WTC11 (cell line): ENCODE results near the gene ZNF776. TPM values are rescaled to one million over a fixed set of nuclear protein-coding genes. Genes with fewer than 3 reads are reported as not detected.
A peak's percentile ranks its signal among the peaks of the same experiment; 100 is the strongest.

Source experiments
- ATAC-seq: fragments of 200-7000 bp; cut with Tn5 transposase; 2 replicates; pipeline ENCODE4 v1.10.0; 2021; ENCODE audit warnings: mild to moderate bottlenecking, moderate library complexity
- CTCF ChIA-PET: fragments of 300-600 bp; sonication (Branson Sonifier 250); formaldehyde crosslinking; loops from one replicate; lab custom pipeline; 2021; ENCODE audit warnings: antibody characterized with exemption; lab: Charles Lee
- POLR2A ChIA-PET: fragments of 350-600 bp; sonication (Branson Sonifier 250); formaldehyde crosslinking; loops from one replicate; lab custom pipeline; 2021; ENCODE audit warnings: antibody characterized with exemption; lab: Charles Lee
- DNase-seq: peaks from one replicate; pipeline ENCODE4 v3.0.0; 2021; ENCODE audit warnings: low spot score
- H3K27ac Mint-ChIP-seq: 2 replicates; pipeline ENCODE4 v1.8.0; 2021; ENCODE audit warnings: mixed read lengths
- H3K27me3 Mint-ChIP-seq: 2 replicates; pipeline ENCODE4 v1.8.0; 2021; ENCODE audit warnings: low read depth, mild to moderate bottlenecking, moderate library complexity, mixed read lengths
- H3K36me3 Mint-ChIP-seq: 2 replicates; pipeline ENCODE4 v1.8.0; 2021; ENCODE audit warnings: mixed read lengths
- H3K4me1 Mint-ChIP-seq: 2 replicates; pipeline ENCODE4 v1.8.0; 2022; ENCODE audit warnings: mixed read lengths
- H3K4me3 Mint-ChIP-seq: 2 replicates; pipeline ENCODE4 v1.8.0; 2021; ENCODE audit warnings: mild to moderate bottlenecking, moderate library complexity, mixed read lengths
- H3K9me3 Mint-ChIP-seq: 2 replicates; pipeline ENCODE4 v1.8.0; 2021; ENCODE audit warnings: mixed read lengths
- ARID4B ChIP-seq: sonication (generic); formaldehyde crosslinking; IDR thresholded peaks from 2 replicates; pipeline ENCODE4 v1.8.0; 2023; ENCODE audit warnings: missing genetic modification reagents, mild to moderate bottlenecking, borderline replicate concordance
- ATF1 ChIP-seq: sonication (generic); formaldehyde crosslinking; IDR thresholded peaks from 2 replicates; pipeline ENCODE4 v1.8.1; 2023; ENCODE audit warnings: mild to moderate bottlenecking, moderate library complexity, missing genetic modification reagents
- CBFB ChIP-seq: sonication (generic); formaldehyde crosslinking; IDR thresholded peaks from 2 replicates; pipeline ENCODE4 v1.8.1; 2022; ENCODE audit warnings: mild to moderate bottlenecking, low read depth, missing genetic modification reagents
- CREB1 ChIP-seq: sonication (generic); formaldehyde crosslinking; IDR thresholded peaks from 2 replicates; pipeline ENCODE4 v1.8.0; 2023; ENCODE audit warnings: mild to moderate bottlenecking, missing genetic modification reagents
- E2F4 ChIP-seq: sonication (generic); formaldehyde crosslinking; IDR thresholded peaks from 2 replicates; pipeline ENCODE4 v1.8.1; 2022; ENCODE audit warnings: low read depth, mild to moderate bottlenecking, moderate library complexity, missing genetic modification reagents, borderline replicate concordance
- ELF4 ChIP-seq: sonication (generic); formaldehyde crosslinking; IDR thresholded peaks from 2 replicates; pipeline ENCODE4 v1.8.1; 2022; ENCODE audit warnings: low read depth, mild to moderate bottlenecking, moderate library complexity, missing genetic modification reagents
- ESRRA ChIP-seq: sonication (generic); formaldehyde crosslinking; IDR thresholded peaks from 2 replicates; pipeline ENCODE4 v1.8.1; 2022; ENCODE audit warnings: mild to moderate bottlenecking, missing genetic modification reagents, borderline replicate concordance
- FOXJ3 ChIP-seq: sonication (generic); formaldehyde crosslinking; IDR thresholded peaks from 2 replicates; pipeline ENCODE4 v1.9.0; 2021; ENCODE audit warnings: missing genetic modification reagents, mild to moderate bottlenecking, borderline replicate concordance
- GTF2I ChIP-seq: fragments of 250-450 bp; sonication (Bioruptor Pico); conservative IDR thresholded peaks from 2 replicates; pipeline ENCODE4 v1.4.0; 2021; ENCODE audit warnings: mild to moderate bottlenecking
- IRF1 ChIP-seq: sonication (generic); formaldehyde crosslinking; IDR thresholded peaks from 2 replicates; pipeline ENCODE4 v1.8.0; 2023; ENCODE audit warnings: missing genetic modification reagents
- NFATC4 ChIP-seq: fragments of 250-450 bp; sonication (Bioruptor Pico); IDR thresholded peaks from 2 replicates; pipeline ENCODE4 v1.9.0; 2021; ENCODE audit warnings: mild to moderate bottlenecking
- NFYB ChIP-seq: sonication (generic); formaldehyde crosslinking; conservative IDR thresholded peaks from 2 replicates; pipeline ENCODE4 v1.8.0; 2022; ENCODE audit warnings: low read depth, missing genetic modification reagents
- RELA ChIP-seq: sonication (generic); formaldehyde crosslinking; IDR thresholded peaks from 2 replicates; pipeline ENCODE4 v1.8.1; 2022; ENCODE audit warnings: missing genetic modification reagents, mild to moderate bottlenecking, borderline replicate concordance
- RORB ChIP-seq: fragments of 250-450 bp; sonication (Bioruptor Pico); IDR thresholded peaks from 2 replicates; pipeline ENCODE4 v1.9.0; 2021; ENCODE audit warnings: mild to moderate bottlenecking
- ZNF512 ChIP-seq: sonication (generic); formaldehyde crosslinking; IDR thresholded peaks from 2 replicates; pipeline ENCODE4 v1.8.1; 2022; ENCODE audit warnings: missing genetic modification reagents, borderline replicate concordance
- ZNF532 ChIP-seq: fragments of 250-450 bp; sonication (Bioruptor Pico); IDR thresholded peaks from 2 replicates; pipeline ENCODE4 v1.9.0; 2021; ENCODE audit warnings: mild to moderate bottlenecking, borderline replicate concordance
- total RNA-seq: library from RNA; stranded (reverse); gene quantifications from 3 replicates; pipeline ENCODE4 v1.2.3, GENCODE V29; 2021

Gene ZNF776
- total RNA-seq, 1 experiment from 2014 or later = 14.3 TPM

GRCh38 chr19:57800696-57801095, 54.1 kb downstream of the ZNF776 start:
- CTCF ChIA-PET = interaction anchor here (1.1 to 1.2 kb wide), 2 partner anchors 16 to 87 kb away, joined by 4 read pairs; no protein-coding TSS in a partner anchor
- H3K27ac Mint-ChIP-seq = peak overlapping the region; percentile 96
- DNase-seq (no peak), ATAC-seq (no peak)
- peak overlapping the region; percentile 47 for H3K4me3 Mint-ChIP-seq
- TF ChIP-seq CBFB (CRISPR knock-in tag) (no peak), ELF4 (no peak), IRF1 (CRISPR knock-in tag) (no peak), FOXJ3 (CRISPR knock-in tag) (no peak), CREB1 (no peak), GTF2I (no peak), E2F4 (CRISPR knock-in tag) (no peak), ESRRA (CRISPR knock-in tag) (no peak), ZNF532 (no peak), NFYB (CRISPR knock-in tag) (no peak)
- no peaks in the 10 kb centered on the region for H3K9me3 Mint-ChIP-seq
- no peaks in the 10 kb centered on the region for H3K27me3 Mint-ChIP-seq
- H3K4me1 Mint-ChIP-seq = peaks cover 70% of the 10 kb centered on the region
- POLR2A ChIA-PET = interaction anchor here (0.7 to 1.8 kb wide), 3 partner anchors 14 to 299 kb away, joined by 3 to 6 read pairs (median 3); partner anchors contain the start of genes ZNF552 and ZNF586
- H3K36me3 Mint-ChIP-seq = peaks cover 10% of the 10 kb centered on the region

GRCh38 chr19:57802269-57802668, 55.7 kb downstream of the ZNF776 start:
- peaks cover 76% of the 10 kb centered on the region for H3K4me1 Mint-ChIP-seq
- peak overlapping the region; percentile 24; the same call in 1 of the 2 replicates for H3K4me3 Mint-ChIP-seq
- CTCF ChIA-PET = interaction anchor here (0.7 to 1.3 kb wide), 2 partner anchors 33 to 64 kb away, joined by 3 to 5 read pairs; partner anchors contain the start of gene ZNF586
- no peaks in the 10 kb centered on the region for H3K27me3 Mint-ChIP-seq
- H3K9me3 Mint-ChIP-seq = no peaks in the 10 kb centered on the region
- POLR2A ChIA-PET = no interaction called here
- H3K36me3 Mint-ChIP-seq = peaks cover 13% of the 10 kb centered on the region
- peak overlapping the region; percentile 89 for H3K27ac Mint-ChIP-seq
- ATAC-seq (peak; percentile 10; the same call in 1 of the 2 replicates), DNase-seq (peak; percentile 34)
- TF ChIP-seq NFATC4 (CRISPR knock-in tag) = no peak
- TF ChIP-seq ZNF532 = no peak
- TF ChIP-seq RORB (CRISPR knock-in tag) = no peak
- no peak for TF ChIP-seq ARID4B (CRISPR knock-in tag)
- no peak for TF ChIP-seq ZNF512 (CRISPR knock-in tag)
- TF ChIP-seq RELA (CRISPR knock-in tag) = no peak
- TF ChIP-seq ATF1 = no peak
